Right ventricle myocardium superior (tissue), 1 donor: ENCODE measurements around the gene ARHGAP9. TPM values are rescaled to one million over a fixed set of nuclear protein-coding genes. Genes with fewer than 3 reads are reported as not detected.
"Not testable (repeated sequence)": the region's sequence is repeated elsewhere in the genome, so short reads cannot be mapped to it uniquely, and the experiment has no call there.

Experiments used
- ATAC-seq: fragments of 200-7000 bp; cut with Tn5 transposase; one replicate; pipeline ENCODE4 v1.9.1; 2020; ENCODE audit warnings: mild to moderate bottlenecking; ENCODE audit not compliant: poor library complexity
- DNase-seq: peaks from one replicate; pipeline ENCODE4 v3.0.0-alpha.2; 2020
- intact Hi-C: fragments of 100-400 bp; cut with DNase I; formaldehyde crosslinking; loops from one replicate; pipeline ENCODE4 v1.11.2; 2022
- microRNA-seq: library from miRNA; unstranded; fragments of <30 nt; microRNA quantifications from one replicate; pipeline ENCODE4 v1.2.0, GENCODE V29; 2020
- total RNA-seq: library from RNA; stranded (reverse); fragmentation: NEBNext Ultra II Directional; extraction: Animal tissue kit (Norgen Biotek cat#: 25700); gene quantifications from one replicate; pipeline ENCODE4 v1.2.1, GENCODE V29; 2021
- donor health status: DM: no; HTN: yes; CAD: no; lungs with severe emphysema.

Gene ARHGAP9
- total RNA-seq, 1 donor from 2014 or later = 4.1 TPM

- DNase-seq (peak; percentile 69), ATAC-seq (peak; percentile 78)
- intact Hi-C loops = no loop called here
These were observed 49.3 kb downstream of the ARHGAP9 start for GRCh38 chr12:57430112-57430930.

- ATAC-seq = no peak
- DNase-seq = no peak
- intact Hi-C loops = no loop called here
These were observed 50.1 kb downstream of the ARHGAP9 start for GRCh38 chr12:57429473-57430111.

GRCh38 chr12:57428965-57429364 is 50.7 kb downstream of the ARHGAP9 start:
- DNase-seq (no peak), ATAC-seq (no peak)
- intact Hi-C loops = no loop called here

- ATAC-seq, DNase-seq, intact Hi-C loops: not testable (repeated sequence)
These were observed 52.7 kb downstream of the ARHGAP9 start for GRCh38 chr12:57426948-57427347.

Small RNA genes within 50 kb of the gene (microRNA-seq; reads per million reads assigned to microRNA genes)
- 0.97 reads per million for gene MIR616
- gene MIR6758 = not detected

Other genes with a start within 250 kb of the ARHGAP9 start
- 1.2 TPM for gene STAC3, start 228.7 kb downstream of the ARHGAP9 start, total RNA-seq
- gene R3HDM2, start 48.8 kb downstream of the ARHGAP9 start, total RNA-seq = 48.9 TPM
- not detected for gene INHBC, start 45.1 kb downstream of the ARHGAP9 start, total RNA-seq
- gene INHBE, start 24.6 kb downstream of the ARHGAP9 start, total RNA-seq = not detected
- 0.56 TPM for gene GLI1, start 20.1 kb downstream of the ARHGAP9 start, total RNA-seq
- gene MARS1, start 8.2 kb upstream of the ARHGAP9 start, total RNA-seq = 63.5 TPM
- 16.4 TPM for gene DDIT3, start 40.6 kb upstream of the ARHGAP9 start, total RNA-seq
- 25.4 TPM for gene MBD6, start 43.0 kb upstream of the ARHGAP9 start, total RNA-seq
- gene DCTN2, start 67.3 kb upstream of the ARHGAP9 start, total RNA-seq = 95.0 TPM
- gene KIF5A, start 70.2 kb upstream of the ARHGAP9 start, total RNA-seq = 0.08 TPM
- 12.4 TPM for gene PIP4K2C, start 111.3 kb upstream of the ARHGAP9 start, total RNA-seq
- 21.7 TPM for gene DTX3, start 125.0 kb upstream of the ARHGAP9 start, total RNA-seq
- 14.3 TPM for gene ARHGEF25, start 131.6 kb upstream of the ARHGAP9 start, total RNA-seq
- 5.6 TPM for gene B4GALNT1, start 153.3 kb upstream of the ARHGAP9 start, total RNA-seq
- gene OS9, start 214.3 kb upstream of the ARHGAP9 start, total RNA-seq = 102 TPM